ENCODE measurements around the gene SPEN. TPM values are rescaled to one million over a fixed set of nuclear protein-coding genes. Genes with fewer than 3 reads are reported as not detected.

The SPEN gene
- total and polyA plus RNA-seq, 9 of the 15 experiments (the other 6 are each of a cell fraction or from before 2014, with no cell fraction given), result 5.7 to 87.5 (median 27.2) TPM

GRCh38 chr1:15835741-15836510 is 11.6 kb upstream of the SPEN start (continued):
- TF ChIP-seq CREB1 (IDR thresholded peaks at IDR 0.05) (peak; percentile 66; the same call in 1 of the 2 replicates), CREB1 (CRISPR knock-in tag; IDR thresholded peaks at IDR 0.05) (peak; percentile 86), TSC22D4 (tag; IDR thresholded peaks at IDR 0.05) (no peak), MTA3 (IDR thresholded peaks at IDR 0.05; ENCODE audit: borderline replicate concordance) (peak; percentile 74; the same call in 1 of the 2 replicates), HNRNPH1 (optimal IDR thresholded peaks at IDR 0.05; ENCODE audit: low read depth, low read length) (no peak), POLR2B (IDR thresholded peaks at IDR 0.05; ENCODE audit: low read depth, partially characterized antibody) (peak; percentile 97), MAZ (CRISPR knock-in tag; conservative IDR thresholded peaks at IDR 0.05 in 1 of 2, IDR thresholded peaks at IDR 0.05 in 1 of 2) (peak; percentile 89 to 94), TBP (optimal IDR thresholded peaks at IDR 0.05; ENCODE audit: low read depth, low read length) (peak; percentile 87), NFIX (CRISPR knock-in tag; IDR thresholded peaks at IDR 0.05; ENCODE audit: low read depth) (no peak), SIN3A (IDR thresholded peaks at IDR 0.05; ENCODE audit: borderline replicate concordance in 2 of 2, control insufficient read depth in 1 of 2, low read depth in 2 of 2, low read length in 2 of 2) (no peak), SETDB1 (IDR thresholded peaks at IDR 0.05; ENCODE audit: low read length) (no peak), CREBBP (IDR thresholded peaks at IDR 0.05; ENCODE audit: low read depth, low read length) (no peak), SP2 (IDR thresholded peaks at IDR 0.05; ENCODE audit: extremely low read depth, low read depth, low read length, poor library complexity, severe bottlenecking) (no peak), GATAD2B (IDR thresholded peaks at IDR 0.05; ENCODE audit: borderline replicate concordance) (peak; percentile 76), TCF3 (CRISPR knock-in tag; IDR thresholded peaks at IDR 0.05) (peak; percentile 39; the same call in 1 of the 2 replicates), BRCA1 (IDR thresholded peaks at IDR 0.05) (no peak), BRCA1 (CRISPR knock-in tag; IDR thresholded peaks at IDR 0.05) (no peak), PHB (CRISPR knock-in tag; IDR thresholded peaks at IDR 0.05) (no peak), RFX1 (IDR thresholded peaks at IDR 0.05) (no peak), TCF7 (IDR thresholded peaks at IDR 0.05; ENCODE audit: borderline replicate concordance) (0 out of 2 replicates have a peak, but pooled peaks have one; percentile 14), ZNF408 (CRISPR knock-in tag; IDR thresholded peaks at IDR 0.05; ENCODE audit: low read depth) (no peak), MEF2D (tag; conservative IDR thresholded peaks at IDR 0.05; ENCODE audit: low read depth) (peak; percentile 39; the same call in 1 of the 2 replicates), GTF2A2 (tag; IDR thresholded peaks at IDR 0.05) (no peak), MECOM (CRISPR knock-in tag; IDR thresholded peaks at IDR 0.05) (no peak), THRAP3 (IDR thresholded peaks at IDR 0.05; ENCODE audit: borderline replicate concordance) (no peak), CBX3 (IDR thresholded peaks at IDR 0.05; ENCODE audit: borderline replicate concordance in 1 of 2, low read length in 2 of 2) (peak in 1 of 2 experiments; percentile 51; a peak in 1 of 3 replicates), PHB2 (IDR thresholded peaks at IDR 0.05; ENCODE audit: low read depth) (no peak), GABPA (tag; conservative IDR thresholded peaks at IDR 0.05; ENCODE audit: low read depth) (peak; percentile 10; the same call in 1 of the 2 replicates), ZBTB33 (CRISPR knock-in tag; IDR thresholded peaks at IDR 0.05) (no peak)

Data from K562 (cell line).